HG03196 (cell line): ENCODE measurements around the gene NUP210L.
A peak's percentile ranks its signal among the peaks of the same experiment; 100 is the strongest.

Experiments used
- ATAC-seq: cut with Tn5 transposase; IDR thresholded peaks from one replicate; pipeline ENCODE4 v1.9.1; 2021; ENCODE audit not compliant: unreplicated experiment

The NUP210L gene

GRCh38 chr1:153945795-153946621 is 208.9 kb downstream of the NUP210L start:
- peak; percentile 60 for ATAC-seq

GRCh38 chr1:153945131-153945794 is 209.6 kb downstream of the NUP210L start:
- peak; percentile 21 for ATAC-seq

GRCh38 chr1:153944827-153945117 is 210.1 kb downstream of the NUP210L start:
- no peak for ATAC-seq

GRCh38 chr1:153944005-153944826 is 210.7 kb downstream of the NUP210L start:
- no peak for ATAC-seq

GRCh38 chr1:153942766-153943549 is 211.9 kb downstream of the NUP210L start:
- ATAC-seq, result no peak
